ENCODE results near the gene ACTG2. TPM values are rescaled to one million over a fixed set of nuclear protein-coding genes. Genes with fewer than 3 reads are reported as not detected.

ACTG2 gene
- total RNA-seq, 1 donor from 2014 or later = 13.7 TPM

- no peak overlapping the region for H3K4me3 Mint-ChIP-seq
- no peaks in the 10 kb centered on the region for H3K9me3 Mint-ChIP-seq
- H3K4me1 Mint-ChIP-seq (ENCODE audit: unreplicated experiment) = no peaks in the 10 kb centered on the region
- DNase-seq (ENCODE audit: extremely low spot score, unreplicated experiment) = no peak
- no peaks in the 10 kb centered on the region for H3K27me3 Mint-ChIP-seq
- TF ChIP-seq, protein P1, sequence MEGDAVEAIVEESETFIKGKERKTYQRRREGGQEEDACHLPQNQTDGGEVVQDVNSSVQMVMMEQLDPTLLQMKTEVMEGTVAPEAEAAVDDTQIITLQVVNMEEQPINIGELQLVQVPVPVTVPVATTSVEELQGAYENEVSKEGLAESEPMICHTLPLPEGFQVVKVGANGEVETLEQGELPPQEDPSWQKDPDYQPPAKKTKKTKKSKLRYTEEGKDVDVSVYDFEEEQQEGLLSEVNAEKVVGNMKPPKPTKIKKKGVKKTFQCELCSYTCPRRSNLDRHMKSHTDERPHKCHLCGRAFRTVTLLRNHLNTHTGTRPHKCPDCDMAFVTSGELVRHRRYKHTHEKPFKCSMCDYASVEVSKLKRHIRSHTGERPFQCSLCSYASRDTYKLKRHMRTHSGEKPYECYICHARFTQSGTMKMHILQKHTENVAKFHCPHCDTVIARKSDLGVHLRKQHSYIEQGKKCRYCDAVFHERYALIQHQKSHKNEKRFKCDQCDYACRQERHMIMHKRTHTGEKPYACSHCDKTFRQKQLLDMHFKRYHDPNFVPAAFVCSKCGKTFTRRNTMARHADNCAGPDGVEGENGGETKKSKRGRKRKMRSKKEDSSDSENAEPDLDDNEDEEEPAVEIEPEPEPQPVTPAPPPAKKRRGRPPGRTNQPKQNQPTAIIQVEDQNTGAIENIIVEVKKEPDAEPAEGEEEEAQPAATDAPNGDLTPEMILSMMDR (conservative IDR thresholded peaks at IDR 0.05) = no peak
- peaks cover 41% of the 10 kb centered on the region for H3K36me3 Mint-ChIP-seq
- no peak overlapping the region for H3K27ac Mint-ChIP-seq
Measured at GRCh38 chr2:73855526-73855925, 37.3 kb upstream of the ACTG2 start.

DNA sequence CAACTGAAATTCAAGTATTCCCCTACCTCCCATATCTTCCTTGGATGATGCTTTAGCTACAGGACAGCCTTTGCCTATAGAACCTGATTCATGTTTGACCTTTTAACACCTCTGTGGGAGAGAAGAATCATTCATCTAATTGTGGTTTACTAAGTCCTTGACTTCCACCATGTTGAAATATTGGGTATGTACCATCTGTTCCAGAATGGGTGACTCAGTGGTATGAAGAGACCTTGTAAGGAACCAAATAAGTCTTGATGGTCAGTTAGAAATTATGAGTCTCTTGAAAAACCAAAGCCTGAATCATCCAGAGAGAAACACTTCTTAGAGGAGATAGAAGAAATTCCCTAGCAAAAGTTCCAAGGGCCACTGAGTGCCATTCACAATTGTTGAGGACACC lies 36.6 kb upstream of the ACTG2 start:
- TF ChIP-seq, protein P1 (conservative IDR thresholded peaks at IDR 0.05) = no peak
- no peak overlapping the region for H3K4me3 Mint-ChIP-seq
- no peak for DNase-seq (ENCODE audit: extremely low spot score, unreplicated experiment)
- H3K27ac Mint-ChIP-seq = no peak overlapping the region
- H3K36me3 Mint-ChIP-seq = peaks cover 42% of the 10 kb centered on the region
- no peaks in the 10 kb centered on the region for H3K4me1 Mint-ChIP-seq (ENCODE audit: unreplicated experiment)
- H3K9me3 Mint-ChIP-seq = no peaks in the 10 kb centered on the region
- no peaks in the 10 kb centered on the region for H3K27me3 Mint-ChIP-seq

DNA sequence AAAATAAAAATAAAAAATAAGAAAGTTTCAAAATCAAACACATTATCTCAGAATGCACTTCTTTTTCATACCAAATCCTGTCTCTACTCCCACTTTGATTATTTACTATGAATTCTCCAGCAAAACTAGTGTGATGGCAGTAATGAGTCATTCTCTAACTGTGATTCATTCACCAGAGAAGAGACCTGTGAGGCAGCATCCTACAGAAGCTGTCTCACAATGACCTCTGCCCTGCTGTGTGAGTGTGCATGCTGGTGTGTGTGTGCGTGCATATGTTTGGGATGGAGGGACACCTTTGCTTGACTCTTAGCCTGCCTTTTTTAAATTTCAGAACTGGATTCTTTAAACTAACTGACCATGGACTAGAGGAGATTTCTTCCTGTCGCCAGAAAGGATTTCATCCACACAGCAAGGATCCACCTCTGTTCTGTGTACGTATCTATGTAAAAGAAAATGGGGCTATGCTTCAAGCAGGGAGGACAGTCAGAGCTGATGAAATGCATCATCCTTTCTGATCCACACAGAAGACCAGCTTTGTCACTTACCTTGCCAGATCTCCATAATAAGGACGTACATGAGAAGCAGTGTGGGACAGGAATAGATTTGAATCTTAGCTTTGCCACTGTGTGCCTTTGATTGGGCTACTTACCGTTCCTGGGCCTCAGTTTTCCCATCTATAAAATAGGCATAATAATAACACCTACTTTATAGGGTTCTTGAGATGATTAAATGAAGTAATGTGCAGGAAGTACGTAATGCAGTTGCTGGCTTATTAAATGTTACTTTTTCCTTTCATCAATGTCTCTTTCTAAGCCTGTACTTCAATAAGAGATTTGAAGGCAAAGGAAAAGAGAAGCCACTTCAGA lies 32.9 kb upstream of the ACTG2 start:
- no peak for DNase-seq (ENCODE audit: extremely low spot score, unreplicated experiment)
- no peaks in the 10 kb centered on the region for H3K9me3 Mint-ChIP-seq
- TF ChIP-seq, protein P1 (conservative IDR thresholded peaks at IDR 0.05) = no peak
- H3K4me3 Mint-ChIP-seq = no peak overlapping the region
- no peaks in the 10 kb centered on the region for H3K4me1 Mint-ChIP-seq (ENCODE audit: unreplicated experiment)
- no peaks in the 10 kb centered on the region for H3K27me3 Mint-ChIP-seq
- H3K27ac Mint-ChIP-seq = no peak overlapping the region
- H3K36me3 Mint-ChIP-seq = peaks cover 43% of the 10 kb centered on the region

- Mint-ChIP-seq H3K27ac (no peak overlapping the region), H3K9me3 (no peaks in the 10 kb centered on the region), H3K4me3 (no peak overlapping the region), H3K4me1 (ENCODE audit: unreplicated experiment) (no peaks in the 10 kb centered on the region), H3K36me3 (peaks cover 36% of the 10 kb centered on the region), H3K27me3 (no peaks in the 10 kb centered on the region)
- no peak for DNase-seq (ENCODE audit: extremely low spot score, unreplicated experiment)
- TF ChIP-seq, protein P1 (conservative IDR thresholded peaks at IDR 0.05) = no peak
Measured at GRCh38 chr2:73862987-73863386, 29.8 kb upstream of the ACTG2 start.

DNA sequence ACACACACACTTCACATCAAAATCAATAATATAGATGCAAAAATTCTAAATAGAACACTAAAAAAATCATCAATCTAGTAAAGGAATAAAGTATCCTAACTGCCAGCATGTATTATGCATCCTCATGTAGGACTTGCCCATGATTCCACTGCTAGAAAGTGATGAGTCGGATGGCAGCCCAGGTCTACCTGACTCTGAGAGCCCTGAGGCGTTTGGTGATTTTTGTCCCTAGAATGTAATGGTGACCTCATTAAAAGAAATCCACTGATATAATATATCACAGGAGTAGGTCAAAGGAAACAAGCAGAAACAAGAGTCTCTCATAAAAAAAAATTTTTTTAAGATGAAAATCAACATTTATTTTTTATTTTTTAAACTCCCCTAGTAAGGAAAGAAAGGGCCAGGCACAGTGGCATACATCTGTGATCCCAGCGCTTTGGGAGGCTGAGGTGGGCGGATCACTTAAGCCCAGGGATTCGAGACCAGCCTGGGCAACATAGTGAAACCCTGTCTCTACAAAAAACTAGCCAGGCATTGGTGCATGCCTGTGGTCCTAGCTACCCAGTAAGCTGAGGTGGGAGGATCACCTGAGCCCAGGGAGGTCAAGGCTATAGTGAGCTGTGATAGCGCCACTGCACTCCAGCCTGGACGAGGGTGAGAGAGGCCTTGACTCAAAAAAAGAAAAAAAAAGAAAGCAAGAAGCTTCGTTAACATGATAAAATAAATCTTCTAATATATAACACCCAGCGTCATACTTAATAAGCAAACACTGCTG lies 24.4 kb upstream of the ACTG2 start:
- H3K27ac Mint-ChIP-seq = no peak overlapping the region
- no peak for DNase-seq (ENCODE audit: extremely low spot score, unreplicated experiment)
- H3K9me3 Mint-ChIP-seq = no peaks in the 10 kb centered on the region
- no peak overlapping the region for H3K4me3 Mint-ChIP-seq
- H3K4me1 Mint-ChIP-seq (ENCODE audit: unreplicated experiment) = no peaks in the 10 kb centered on the region
- no peaks in the 10 kb centered on the region for H3K27me3 Mint-ChIP-seq
- TF ChIP-seq, protein P1 (conservative IDR thresholded peaks at IDR 0.05) = no peak
- peaks cover 19% of the 10 kb centered on the region for H3K36me3 Mint-ChIP-seq

Data from type B pancreatic cell (in vitro differentiated cells).